Neural progenitor cell (in vitro differentiated cells): ENCODE measurements around the gene RIOK3.

Experiments
- CTCF ChIP-seq: fragments of 200-600 bp; sonication (generic); IDR thresholded peaks from 2 replicates; pipeline ENCODE4 v1.5.1; 2017; ENCODE audit warnings: antibody characterized with exemption, mild to moderate bottlenecking
- EZH2 ChIP-seq: fragments of 200-600 bp; sonication (generic); IDR thresholded peaks from 2 replicates; pipeline ENCODE4 v1.6.1; 2017; ENCODE audit warnings: antibody characterized with exemption, mild to moderate bottlenecking, moderate library complexity

GRCh38 chr18:23493654-23494053 is 40.6 kb downstream of the RIOK3 start:
- TF ChIP-seq CTCF (no peak), EZH2 (no peak)
